GM12875 (cell line): ENCODE results near the gene PXDN.

Experiments used
- H3K4me3 ChIP-seq: one replicate; pipeline ENCODE4 v1.5.1; 2011; ENCODE audit warnings: low read depth, low read length, control low read depth
- TF ChIP-seq, protein P1 (sequence below): IDR thresholded peaks from 2 replicates; pipeline ENCODE4 v1.5.1; 2011; ENCODE audit warnings: low read depth, mild to moderate bottlenecking, control low read depth, inconsistent platforms, low read length, moderate library complexity, borderline replicate concordance; ENCODE audit not compliant: insufficient read depth

Gene PXDN

DNA sequence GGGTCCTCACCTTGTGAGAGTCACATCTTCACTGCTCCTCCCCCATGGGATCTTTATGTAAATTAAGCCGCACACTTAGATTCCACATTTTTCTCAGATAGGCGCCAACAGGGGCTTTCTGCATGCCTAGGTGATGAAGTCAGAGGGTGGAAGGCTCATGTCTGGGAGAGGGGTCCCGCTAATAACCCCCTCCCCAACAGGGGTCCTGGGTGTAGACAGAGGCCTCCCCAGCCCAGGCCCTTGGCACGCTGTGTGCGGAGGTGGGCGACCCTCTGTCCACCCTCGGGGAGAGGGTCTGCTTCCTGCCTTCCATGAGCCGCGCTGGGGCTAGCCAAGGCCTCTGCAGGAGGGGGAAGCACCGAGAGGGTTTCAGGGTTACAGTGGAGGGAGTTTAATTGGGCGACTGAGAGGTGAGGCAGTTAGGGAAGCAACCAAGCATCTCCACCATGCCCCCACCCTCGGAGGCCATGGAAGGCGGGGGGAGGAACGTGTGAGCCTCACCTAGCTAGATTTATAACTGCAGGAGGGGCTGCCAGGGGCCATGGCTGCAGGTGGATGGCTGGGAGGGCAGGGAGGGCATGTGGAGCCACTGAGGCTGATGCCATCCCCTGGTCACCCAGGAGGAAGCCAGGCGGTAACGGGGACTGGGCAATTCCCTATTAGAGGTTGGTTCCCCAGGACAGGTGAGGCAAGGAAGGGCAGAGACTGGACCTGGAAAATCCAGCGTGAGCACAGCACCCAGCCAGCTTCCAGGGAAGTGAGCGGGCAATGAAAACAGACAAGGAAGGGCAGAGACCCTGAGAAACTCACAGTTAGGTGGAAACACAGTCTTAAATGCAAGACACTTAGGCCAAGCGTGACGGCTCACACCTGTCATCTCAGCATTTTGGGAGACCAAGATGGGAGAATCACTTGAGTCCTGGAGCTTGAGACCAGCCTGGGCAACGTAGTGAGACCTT is 7.7 kb upstream of the PXDN start:
- TF ChIP-seq, protein P1, sequence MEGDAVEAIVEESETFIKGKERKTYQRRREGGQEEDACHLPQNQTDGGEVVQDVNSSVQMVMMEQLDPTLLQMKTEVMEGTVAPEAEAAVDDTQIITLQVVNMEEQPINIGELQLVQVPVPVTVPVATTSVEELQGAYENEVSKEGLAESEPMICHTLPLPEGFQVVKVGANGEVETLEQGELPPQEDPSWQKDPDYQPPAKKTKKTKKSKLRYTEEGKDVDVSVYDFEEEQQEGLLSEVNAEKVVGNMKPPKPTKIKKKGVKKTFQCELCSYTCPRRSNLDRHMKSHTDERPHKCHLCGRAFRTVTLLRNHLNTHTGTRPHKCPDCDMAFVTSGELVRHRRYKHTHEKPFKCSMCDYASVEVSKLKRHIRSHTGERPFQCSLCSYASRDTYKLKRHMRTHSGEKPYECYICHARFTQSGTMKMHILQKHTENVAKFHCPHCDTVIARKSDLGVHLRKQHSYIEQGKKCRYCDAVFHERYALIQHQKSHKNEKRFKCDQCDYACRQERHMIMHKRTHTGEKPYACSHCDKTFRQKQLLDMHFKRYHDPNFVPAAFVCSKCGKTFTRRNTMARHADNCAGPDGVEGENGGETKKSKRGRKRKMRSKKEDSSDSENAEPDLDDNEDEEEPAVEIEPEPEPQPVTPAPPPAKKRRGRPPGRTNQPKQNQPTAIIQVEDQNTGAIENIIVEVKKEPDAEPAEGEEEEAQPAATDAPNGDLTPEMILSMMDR = no peak

GRCh38 chr2:1750933-1751766 is 6.8 kb upstream of the PXDN start:
- TF ChIP-seq, protein P1 = peak; percentile 72
- H3K4me3 ChIP-seq = no peak overlapping the region

More for the DNA sequence above, 7.7 kb upstream of the PXDN start:
- no peak overlapping the region for H3K4me3 ChIP-seq

GRCh38 chr2:1750270-1750932 is 6.1 kb upstream of the PXDN start:
- TF ChIP-seq, protein P1 = no peak
- no peak overlapping the region for H3K4me3 ChIP-seq

GRCh38 chr2:1749489-1750119 is 5.3 kb upstream of the PXDN start:
- no peak overlapping the region for H3K4me3 ChIP-seq
- TF ChIP-seq, protein P1 = no peak

DNA sequence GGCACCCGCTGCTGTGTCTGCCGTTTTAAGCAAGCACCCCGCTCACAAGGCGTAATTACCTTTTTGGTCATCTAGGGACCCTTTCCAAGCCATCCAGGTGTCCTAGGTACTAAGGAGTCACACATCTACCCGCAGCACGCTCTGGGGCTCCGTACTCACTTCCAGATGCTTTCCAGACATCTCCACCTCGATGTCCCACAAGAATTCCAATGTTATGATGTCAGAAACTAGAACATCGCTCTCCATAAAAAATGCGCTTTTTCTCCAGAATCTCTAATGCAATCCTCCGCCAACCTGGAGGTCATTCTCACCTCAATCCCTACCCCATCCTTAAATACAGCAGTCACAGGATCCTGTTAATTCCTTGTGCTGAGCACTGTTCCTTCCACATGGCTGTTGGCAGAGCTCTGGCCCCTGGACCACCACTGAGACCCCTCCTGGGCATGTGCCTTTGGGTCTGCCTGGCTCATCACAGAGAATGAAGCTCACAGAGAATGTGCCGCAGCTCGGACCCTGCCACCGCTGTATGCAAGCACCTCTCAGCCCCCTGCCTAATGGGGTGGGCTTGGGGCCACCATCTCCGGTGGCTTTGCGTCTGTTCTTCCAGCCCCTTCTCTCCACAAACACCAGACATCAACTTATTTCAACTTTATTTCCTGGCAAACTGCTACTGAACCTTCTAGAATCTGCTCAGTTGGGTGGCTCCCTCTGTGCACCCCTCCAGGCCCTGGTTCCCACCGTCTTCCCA is 4.6 kb upstream of the PXDN start:
- H3K4me3 ChIP-seq = no peak overlapping the region
- TF ChIP-seq, protein P1 = no peak

GRCh38 chr2:1748176-1748740 is 3.9 kb upstream of the PXDN start:
- TF ChIP-seq, protein P1 = no peak
- H3K4me3 ChIP-seq = no peak overlapping the region
